Fibroblast of villous mesenchyme (primary cell): ENCODE results near the gene ZNF597. TPM values are rescaled to one million over a fixed set of nuclear protein-coding genes. Genes with fewer than 3 reads are reported as not detected.

Experiments
- DNase-seq: peaks from one replicate; pipeline ENCODE4 v3.0.0-alpha.2; 2010; ENCODE audit warnings: low read depth
- H3K4me3 ChIP-seq: 2 replicates; pipeline ENCODE4 v1.5.1; 2011; ENCODE audit warnings: low read depth, mild to moderate bottlenecking, low read length
- total RNA-seq: library from RNA; depleted of rRNA; stranded (reverse); fragments of >200 nt; gene quantifications from 2 replicates; pipeline ENCODE4 v1.2.3, GENCODE V29; 2012
- TF ChIP-seq, protein P1 (sequence below): IDR thresholded peaks from 2 replicates; pipeline ENCODE4 v1.5.1; 2012; ENCODE audit warnings: low read depth, mild to moderate bottlenecking, low read length; ENCODE audit not compliant: insufficient read depth

Gene ZNF597
- total RNA-seq, 1 donor, result 5.2 TPM

DNA sequence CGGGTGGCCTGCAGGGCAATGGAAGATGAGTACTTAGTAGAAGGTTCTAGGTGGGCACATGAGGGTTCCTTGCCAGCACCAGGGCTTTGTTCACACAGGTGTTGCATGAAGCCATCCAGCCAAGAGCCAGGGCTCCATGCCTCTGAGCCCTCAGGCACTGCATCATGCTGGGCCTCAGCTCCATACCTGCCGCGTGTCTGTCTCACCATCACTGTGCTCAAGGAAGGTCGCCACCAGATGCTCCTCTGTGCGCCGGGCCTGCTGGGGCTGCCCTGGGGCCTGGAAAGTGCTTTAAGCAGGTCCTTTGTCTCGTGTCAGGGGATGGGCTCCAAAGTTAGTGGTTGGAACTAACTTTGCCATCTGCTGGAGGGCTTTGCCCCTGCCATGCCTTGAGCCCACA is 26.4 kb upstream of the ZNF597 start:
- DNase-seq, result no peak
- H3K4me3 ChIP-seq, result no peak overlapping the region
- TF ChIP-seq, protein P1, sequence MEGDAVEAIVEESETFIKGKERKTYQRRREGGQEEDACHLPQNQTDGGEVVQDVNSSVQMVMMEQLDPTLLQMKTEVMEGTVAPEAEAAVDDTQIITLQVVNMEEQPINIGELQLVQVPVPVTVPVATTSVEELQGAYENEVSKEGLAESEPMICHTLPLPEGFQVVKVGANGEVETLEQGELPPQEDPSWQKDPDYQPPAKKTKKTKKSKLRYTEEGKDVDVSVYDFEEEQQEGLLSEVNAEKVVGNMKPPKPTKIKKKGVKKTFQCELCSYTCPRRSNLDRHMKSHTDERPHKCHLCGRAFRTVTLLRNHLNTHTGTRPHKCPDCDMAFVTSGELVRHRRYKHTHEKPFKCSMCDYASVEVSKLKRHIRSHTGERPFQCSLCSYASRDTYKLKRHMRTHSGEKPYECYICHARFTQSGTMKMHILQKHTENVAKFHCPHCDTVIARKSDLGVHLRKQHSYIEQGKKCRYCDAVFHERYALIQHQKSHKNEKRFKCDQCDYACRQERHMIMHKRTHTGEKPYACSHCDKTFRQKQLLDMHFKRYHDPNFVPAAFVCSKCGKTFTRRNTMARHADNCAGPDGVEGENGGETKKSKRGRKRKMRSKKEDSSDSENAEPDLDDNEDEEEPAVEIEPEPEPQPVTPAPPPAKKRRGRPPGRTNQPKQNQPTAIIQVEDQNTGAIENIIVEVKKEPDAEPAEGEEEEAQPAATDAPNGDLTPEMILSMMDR, result no peak

DNA sequence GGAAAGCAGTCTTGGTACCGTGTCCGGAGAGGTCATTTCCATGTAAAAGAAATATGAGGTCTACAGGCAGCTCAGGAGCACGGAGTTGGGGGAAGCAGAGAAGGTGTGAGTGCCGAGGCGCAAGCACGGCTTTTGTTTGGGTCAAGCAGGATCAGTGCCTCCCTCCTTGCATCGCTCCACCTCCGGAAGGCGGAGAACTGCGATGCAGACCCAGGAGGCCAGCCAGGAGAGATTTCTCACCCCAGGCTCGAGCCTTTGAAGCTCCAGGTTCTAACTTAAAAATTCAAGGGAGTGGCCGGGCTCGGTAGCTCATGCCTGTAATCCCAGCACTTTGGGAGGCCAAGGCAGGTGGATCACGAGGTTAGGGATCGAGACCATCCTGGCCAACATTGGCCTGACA is 25.2 kb upstream of the ZNF597 start:
- no peak for DNase-seq
- TF ChIP-seq, protein P1, result no peak

DNA sequence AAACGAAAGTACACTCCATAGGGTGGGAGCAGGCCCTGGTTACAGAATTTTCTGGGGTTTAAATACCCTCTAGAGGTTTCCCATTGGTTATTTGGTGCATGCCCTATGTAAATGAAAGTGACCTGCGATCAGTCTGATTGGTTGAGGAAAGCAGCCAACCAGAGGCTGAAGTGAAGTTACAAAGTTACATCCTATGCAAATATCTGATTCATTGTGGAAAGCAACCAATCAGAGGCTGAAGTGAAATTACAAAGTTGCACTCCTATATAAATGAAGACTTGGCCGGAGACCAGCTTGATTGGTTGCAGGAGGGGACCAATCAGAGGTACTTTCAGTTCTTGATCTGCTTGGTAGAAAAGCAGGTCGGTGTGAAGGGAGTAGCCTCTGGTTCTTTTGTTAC is 24.6 kb upstream of the ZNF597 start:
- TF ChIP-seq, protein P1, result no peak
- H3K4me3 ChIP-seq, result no peak overlapping the region
- peak; percentile 31 for DNase-seq

More for the DNA sequence above, 25.2 kb upstream of the ZNF597 start:
- H3K4me3 ChIP-seq, result no peak overlapping the region

DNA sequence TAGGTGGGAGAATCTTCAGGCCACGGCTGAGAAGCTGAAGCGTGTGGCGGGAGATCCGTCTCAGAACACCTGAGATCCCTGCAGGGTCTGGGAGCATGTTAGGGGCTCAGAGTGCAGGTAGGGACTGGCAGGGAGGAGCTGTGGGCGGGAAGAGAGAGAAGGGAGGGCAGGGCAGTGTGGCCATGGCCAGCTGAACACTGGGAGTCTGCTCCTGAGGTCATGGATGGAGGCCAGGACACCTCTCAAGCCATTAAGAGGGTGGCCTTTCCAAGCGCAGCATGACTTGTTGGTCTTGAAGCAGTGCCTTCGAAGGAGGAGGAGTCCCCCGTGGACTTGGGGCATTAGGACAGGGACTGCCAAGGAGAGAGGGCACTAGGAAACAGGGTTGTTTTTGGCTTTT is 23.9 kb upstream of the ZNF597 start:
- no peak overlapping the region for H3K4me3 ChIP-seq
- no peak for DNase-seq
- TF ChIP-seq, protein P1, result no peak

DNA sequence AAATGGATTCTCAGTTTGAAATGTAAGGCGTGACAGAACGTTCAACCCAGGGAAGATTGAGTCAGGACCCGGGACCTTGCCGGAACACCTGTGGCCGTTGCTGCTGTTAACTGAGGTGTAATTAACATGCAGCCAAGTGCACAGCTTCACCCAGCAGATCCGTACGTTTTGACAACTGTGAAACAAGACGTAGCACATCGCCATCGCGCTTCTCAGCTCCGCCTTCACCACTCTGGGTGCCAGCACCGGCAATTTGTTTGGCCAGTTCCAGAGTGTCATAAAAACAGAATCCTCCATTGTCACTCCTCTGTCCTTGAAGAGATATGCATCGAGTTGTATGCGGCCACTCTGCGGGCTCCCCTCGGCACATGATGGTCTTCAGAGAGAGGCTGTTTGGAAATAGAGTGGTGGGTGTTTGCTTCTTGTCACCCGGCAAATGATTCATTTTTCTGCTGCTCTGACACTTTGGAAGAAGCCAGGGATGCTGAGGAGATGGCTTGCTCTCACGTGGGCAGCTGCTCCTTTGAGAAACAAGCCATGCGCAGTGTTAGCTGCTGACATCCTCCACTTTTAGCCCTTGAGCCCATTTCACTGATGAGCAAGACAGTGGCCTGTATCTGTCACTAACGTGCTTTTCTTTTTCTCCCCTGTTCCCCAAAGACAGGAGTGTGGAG is 22.7 kb upstream of the ZNF597 start:
- H3K4me3 ChIP-seq, result no peak overlapping the region
- no peak for DNase-seq
- TF ChIP-seq, protein P1, result no peak

DNA sequence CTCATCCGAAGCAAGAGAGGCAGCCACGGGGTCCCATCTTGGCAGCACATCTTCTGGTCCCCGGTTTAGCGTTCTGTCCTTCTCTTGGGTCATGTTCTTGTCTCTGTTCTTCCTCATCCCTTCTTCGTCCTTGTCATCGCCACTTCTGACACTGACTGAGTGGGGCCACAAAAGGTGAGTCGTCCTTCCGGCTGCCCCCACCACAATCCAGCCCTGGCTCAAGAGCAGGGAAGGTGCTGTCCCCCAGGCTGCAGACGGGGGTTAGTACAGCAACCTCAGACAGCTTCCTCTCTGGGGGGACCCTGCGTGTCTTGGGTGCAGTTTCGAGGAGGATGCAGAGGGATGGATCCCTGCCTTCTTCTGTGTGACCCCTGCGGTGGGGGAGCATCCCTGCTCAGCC is 22.0 kb upstream of the ZNF597 start:
- DNase-seq, result no peak
- TF ChIP-seq, protein P1, result no peak
- H3K4me3 ChIP-seq, result no peak overlapping the region

DNA sequence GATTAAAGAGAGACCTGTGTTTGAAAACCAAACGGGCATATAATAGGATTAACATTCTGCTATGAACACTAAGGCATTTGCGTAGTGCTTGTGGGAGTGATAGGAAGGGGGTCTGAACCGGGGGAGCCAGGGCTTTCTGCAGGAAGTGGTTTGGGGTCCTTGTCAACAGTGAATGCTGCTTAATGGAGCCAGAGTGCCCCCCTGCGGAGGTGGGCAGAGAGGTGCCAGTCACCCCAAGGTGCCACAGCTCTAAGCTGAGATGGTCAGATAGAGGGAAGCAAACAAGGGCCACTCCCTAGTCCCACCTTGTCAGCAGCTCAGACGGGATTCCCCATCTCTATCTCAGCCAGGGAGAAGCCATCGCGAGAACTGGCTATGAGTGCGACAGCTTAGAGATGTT is 17.8 kb upstream of the ZNF597 start:
- TF ChIP-seq, protein P1, result no peak
- no peak overlapping the region for H3K4me3 ChIP-seq
- no peak for DNase-seq
